ENCODE results near the gene RPL41. TPM values are rescaled to one million over a fixed set of nuclear protein-coding genes. Genes with fewer than 3 reads are reported as not detected.
"Not testable (repeated sequence)": the region's sequence is repeated elsewhere in the genome, so short reads cannot be mapped to it uniquely, and the experiment has no call there.

RPL41 gene
- total RNA-seq, 2 experiments from 2014 or later: 5,865 to 5,989 TPM

GRCh38 chr12:56115329-56115728, 1.1 kb upstream of the RPL41 start:
- Histone ChIP-seq H3K27ac (ENCODE audit: low read depth in 1 of 2, low read length in 2 of 2) (peak overlapping the region; percentile 75 to 90), H3K27me3 (ENCODE audit: control insufficient read depth in 1 of 2, insufficient read depth in 2 of 2, low read length in 2 of 2) (no peaks in the 10 kb centered on the region), H3K9me3 (ENCODE audit: control insufficient read depth in 1 of 2, insufficient read depth in 1 of 2, low read length in 2 of 2) (no peaks in the 10 kb centered on the region), H3K36me3 (ENCODE audit: insufficient read depth, low read length) (peaks cover 36% of the 10 kb centered on the region), H3K4me3 (ENCODE audit: low read length) (peak overlapping the region; percentile 73), H3K4me1 (ENCODE audit: insufficient read depth, low read length) (peaks cover 35% of the 10 kb centered on the region)
- H3K36me3 Mint-ChIP-seq (ENCODE audit: low read depth): peaks cover 69% of the 10 kb centered on the region
- CTCF ChIA-PET: interaction anchor here (0.9 to 3.5 kb wide), 3 partner anchors 11 to 68 kb away, joined by 3 to 19 read pairs (median 4); no protein-coding TSS in a partner anchor
- peak overlapping the region; percentile 97 for H3K4me3 Mint-ChIP-seq
- intact Hi-C loops (cut with DNase I, micrococcal nuclease): loop anchor here (5.0 to 10.0 kb wide), 3 partner anchors 37 to 479 kb away; partner anchors contain the start of genes PYM1 (in 2 of the 2) and MYL6B (in 1 of the 2)
- DNase-seq (no peak), ATAC-seq (ENCODE audit: poor library complexity) (no peak)
- no peaks in the 10 kb centered on the region for H3K9me3 Mint-ChIP-seq
- H3K27me3 Mint-ChIP-seq: no peaks in the 10 kb centered on the region
- peaks cover 28% of the 10 kb centered on the region for H3K4me1 Mint-ChIP-seq (ENCODE audit: low read depth)
- POLR2A ChIA-PET: interaction anchor here (0.7 to 6.1 kb wide), 9 partner anchors 8 to 386 kb away, joined by 3 to 233 read pairs (median 22); partner anchors contain the start of genes ESYT1, PA2G4 and RAB5B
- TF ChIP-seq CTCF (IDR thresholded peaks at IDR 0.05): no peak
- peak overlapping the region; percentile 94 for H3K27ac Mint-ChIP-seq

- not testable (repeated sequence) for H3K9me3 Mint-ChIP-seq; ATAC-seq (ENCODE audit: poor library complexity); H3K27me3 Mint-ChIP-seq; H3K9me3 ChIP-seq (ENCODE audit: control insufficient read depth in 1 of 2, insufficient read depth in 1 of 2, low read length in 2 of 2); H3K27me3 ChIP-seq (ENCODE audit: control insufficient read depth in 1 of 2, insufficient read depth in 2 of 2, low read length in 2 of 2)
- Mint-ChIP-seq H3K27ac (peak overlapping the region; percentile 94), H3K4me1 (ENCODE audit: low read depth) (peaks cover 28% of the 10 kb centered on the region), H3K4me3 (peak overlapping the region; percentile 97), H3K36me3 (ENCODE audit: low read depth) (peaks cover 58% of the 10 kb centered on the region)
- Histone ChIP-seq H3K4me1 (ENCODE audit: insufficient read depth, low read length) (peaks cover 35% of the 10 kb centered on the region), H3K27ac (ENCODE audit: low read depth in 1 of 2, low read length in 2 of 2) (peak overlapping the region; percentile 75 to 90), H3K36me3 (ENCODE audit: insufficient read depth, low read length) (peaks cover 35% of the 10 kb centered on the region), H3K4me3 (ENCODE audit: low read length) (peak overlapping the region; percentile 73)
- intact Hi-C loops (cut with DNase I, micrococcal nuclease): loop anchor here (2.0 to 10.0 kb wide), 4 partner anchors 35 to 478 kb away; partner anchors contain the start of genes PYM1 (in 2 of the 2), MYL6B (in 1 of the 2) and RPS26 (in 1 of the 2)
- peak in 2 of 14 experiments; percentile 32 to 42 for DNase-seq
- POLR2A ChIA-PET: interaction anchor here (0.6 to 6.1 kb wide), 36 partner anchors 8 to 1135 kb away, joined by 3 to 233 read pairs (median 8); partner anchors contain the start of genes ANKRD52, CD63, CNPY2 and COQ10A
- CTCF ChIA-PET: interaction anchor here (0.8 to 5.0 kb wide), 13 partner anchors 9 to 379 kb away, joined by 3 to 76 read pairs (median 7); partner anchors contain the start of genes CNPY2, ESYT1, PA2G4 and RNF41
Observed at GRCh38 chr12:56117082-56117706, 761 bp downstream of the RPL41 start.

- DNase-seq: peak; percentile 89 to 100 (median 94)
- Histone ChIP-seq H3K9me3 (ENCODE audit: control insufficient read depth in 1 of 2, insufficient read depth in 1 of 2, low read length in 2 of 2) (no peaks in the 10 kb centered on the region), H3K4me1 (ENCODE audit: insufficient read depth, low read length) (peaks cover 35% of the 10 kb centered on the region), H3K36me3 (ENCODE audit: insufficient read depth, low read length) (peaks cover 28% of the 10 kb centered on the region), H3K27ac (ENCODE audit: low read depth in 1 of 2, low read length in 2 of 2) (peak within 1 kb of the TSS; percentile 75 to 90), H3K4me3 (ENCODE audit: low read length) (peak within 1 kb of the TSS; percentile 73), H3K27me3 (ENCODE audit: control insufficient read depth in 1 of 2, insufficient read depth in 2 of 2, low read length in 2 of 2) (no peaks in the 10 kb centered on the region)
- Mint-ChIP-seq H3K4me3 (peak within 1 kb of the TSS; percentile 97), H3K9me3 (no peaks in the 10 kb centered on the region), H3K4me1 (ENCODE audit: low read depth) (peaks cover 33% of the 10 kb centered on the region), H3K27ac (peak within 1 kb of the TSS; percentile 94), H3K36me3 (ENCODE audit: low read depth) (peaks cover 50% of the 10 kb centered on the region), H3K27me3 (no peaks in the 10 kb centered on the region)
- intact Hi-C loops (cut with DNase I, micrococcal nuclease): loop anchor here (1.0 to 10.0 kb wide), 11 partner anchors 34 to 477 kb away; partner anchors contain the start of genes ANKRD52 (in 2 of the 2), PYM1 (in 2 of the 2), MYL6B (in 1 of the 2) and RPS26 (in 1 of the 2)
- CTCF ChIA-PET: interaction anchor here (0.6 to 5.0 kb wide), 24 partner anchors 8 to 380 kb away, joined by 3 to 76 read pairs (median 4); partner anchors contain the start of genes ANKRD52, CNPY2, CS and ESYT1
- POLR2A ChIA-PET: interaction anchor here (0.5 to 6.1 kb wide), 46 partner anchors 10 to 1402 kb away, joined by 3 to 233 read pairs (median 6); partner anchors contain the start of genes ANKRD52, CD63, CNPY2 and COQ10A
- ATAC-seq (ENCODE audit: poor library complexity): peak; percentile 67
- peak; percentile 52 for TF ChIP-seq CTCF (IDR thresholded peaks at IDR 0.05)
Observed at GRCh38 chr12:56117778-56118687, 1.6 kb downstream of the RPL41 start, which contains the start of gene ZC3H10. Gene ZC3H10 (plus strand): TSS chr12:56118266. CDS start chr12:56120563, 2,297 bp downstream.

All from CD4-positive, alpha-beta T cell (primary cell).